ENCODE results near the gene HMX1.

Gene HMX1

GRCh38 chr4:8842614-8843013 lies 29.0 kb downstream of the HMX1 start:
- DNase-seq (ENCODE audit: low read depth in 2 of 2), result no peak

- DNase-seq (ENCODE audit: low read depth in 2 of 2), result no peak
These were observed 29.9 kb downstream of the HMX1 start for GRCh38 chr4:8841678-8842268.

GRCh38 chr4:8840816-8841455 lies 30.7 kb downstream of the HMX1 start:
- no peak for DNase-seq (ENCODE audit: low read depth in 2 of 2)

GRCh38 chr4:8840006-8840793 lies 31.4 kb downstream of the HMX1 start:
- no peak for DNase-seq (ENCODE audit: low read depth in 2 of 2)

- no peak for DNase-seq (ENCODE audit: low read depth in 2 of 2)
These were observed 32.6 kb downstream of the HMX1 start for GRCh38 chr4:8838961-8839431.

- DNase-seq (ENCODE audit: low read depth in 2 of 2), result no peak
These were observed 33.2 kb downstream of the HMX1 start for GRCh38 chr4:8838296-8838960.

- DNase-seq (ENCODE audit: low read depth in 2 of 2), result no peak
These were observed 34.3 kb downstream of the HMX1 start for GRCh38 chr4:8837181-8837841.

GRCh38 chr4:8836664-8837171 lies 34.9 kb downstream of the HMX1 start:
- DNase-seq (ENCODE audit: low read depth in 2 of 2), result no peak

- DNase-seq (ENCODE audit: low read depth in 2 of 2), result no peak
These were observed 35.9 kb downstream of the HMX1 start for GRCh38 chr4:8835521-8836365.

GRCh38 chr4:8834681-8835220 lies 36.9 kb downstream of the HMX1 start:
- no peak for DNase-seq (ENCODE audit: low read depth in 2 of 2)

- no peak for DNase-seq (ENCODE audit: low read depth in 2 of 2)
These were observed 39.3 kb downstream of the HMX1 start for GRCh38 chr4:8832113-8832915.

- no peak for DNase-seq (ENCODE audit: low read depth in 2 of 2)
These were observed 40.2 kb downstream of the HMX1 start for GRCh38 chr4:8831221-8832112.

GRCh38 chr4:8830611-8831200 lies 40.9 kb downstream of the HMX1 start:
- no peak for DNase-seq (ENCODE audit: low read depth in 2 of 2)

GRCh38 chr4:8830056-8830455 lies 41.6 kb downstream of the HMX1 start:
- no peak for DNase-seq (ENCODE audit: low read depth in 2 of 2)

GRCh38 chr4:8829584-8829983 lies 42.1 kb downstream of the HMX1 start:
- DNase-seq (ENCODE audit: low read depth in 2 of 2), result no peak

GRCh38 chr4:8828869-8829268 lies 42.8 kb downstream of the HMX1 start:
- no peak for DNase-seq (ENCODE audit: low read depth in 2 of 2)

- no peak for DNase-seq (ENCODE audit: low read depth in 2 of 2)
These were observed 50.3 kb downstream of the HMX1 start for GRCh38 chr4:8821151-8821950.
